Osteoblast (primary cell): ENCODE measurements around the gene DPEP3. TPM values are rescaled to one million over a fixed set of nuclear protein-coding genes. Genes with fewer than 3 reads are reported as not detected.

Experiments used
- DNase-seq: peaks from one replicate; pipeline ENCODE4 v3.0.0; 2011; ENCODE audit warnings: low spot score, mixed read lengths; ENCODE audit not compliant: insufficient read length; ENCODE audit errors: missing footprints
- H2AFZ ChIP-seq: 2 replicates; pipeline ENCODE4 v1.6.0; 2011; ENCODE audit warnings: mild to moderate bottlenecking, low read length
- H3K27ac ChIP-seq: 2 replicates; pipeline ENCODE4 v1.5.1; 2011; ENCODE audit warnings: mild to moderate bottlenecking, low read depth, low read length, moderate library complexity
- H3K27me3 ChIP-seq: 2 replicates; pipeline ENCODE4 v1.6.0; 2012; ENCODE audit warnings: mild to moderate bottlenecking, control low read depth, inconsistent platforms, low read length, moderate library complexity; ENCODE audit not compliant: insufficient read depth
- H3K36me3 ChIP-seq: 2 replicates; pipeline ENCODE4 v1.5.1; 2011; ENCODE audit warnings: mild to moderate bottlenecking, low read length, control low read depth, moderate library complexity; ENCODE audit not compliant: insufficient read depth
- H3K4me1 ChIP-seq: 2 replicates; pipeline ENCODE4 v1.5.1; 2011; ENCODE audit warnings: mild to moderate bottlenecking, low read length, control low read depth, moderate library complexity; ENCODE audit not compliant: insufficient read depth
- H3K4me2 ChIP-seq: 2 replicates; pipeline ENCODE4 v1.6.0; 2011; ENCODE audit warnings: mild to moderate bottlenecking, low read length; ENCODE audit not compliant: insufficient read depth
- H3K4me3 ChIP-seq: fragments of 200-600 bp; sonication (generic); 3 replicates; pipeline ENCODE4 v1.5.1; 2012; ENCODE audit warnings: mild to moderate bottlenecking, low read length, inconsistent platforms; ENCODE audit not compliant: insufficient read depth
- H3K79me2 ChIP-seq: 2 replicates; pipeline ENCODE4 v1.6.0; 2012; ENCODE audit warnings: mild to moderate bottlenecking, low read length, control low read depth, inconsistent platforms; ENCODE audit not compliant: insufficient read depth
- H3K9me3 ChIP-seq: 2 replicates; pipeline ENCODE4 v1.5.1; 2011; ENCODE audit warnings: low read depth, low read length, control low read depth
- H4K20me1 ChIP-seq: 2 replicates; pipeline ENCODE4 v1.6.0; 2012; ENCODE audit warnings: mild to moderate bottlenecking, low read length, control low read depth; ENCODE audit not compliant: insufficient read depth
- CTCF ChIP-seq: IDR thresholded peaks from 2 replicates; pipeline ENCODE4 v1.5.1; 2011; ENCODE audit warnings: mild to moderate bottlenecking, low read depth, low read length, moderate library complexity; ENCODE audit errors: extremely low read depth
- total RNA-seq: library from RNA; depleted of rRNA; stranded (reverse); fragments of >200 nt; gene quantifications from 2 replicates; pipeline ENCODE4 v1.2.3, GENCODE V29; 2012

The DPEP3 gene
- total RNA-seq, 1 donor = not detected

- H3K4me2 ChIP-seq = peak overlapping the region; percentile 93
- peak overlapping the region; percentile 89 for H3K27ac ChIP-seq
- H4K20me1 ChIP-seq = no peaks in the 10 kb centered on the region
- TF ChIP-seq CTCF = no peak
- H3K79me2 ChIP-seq = peaks cover 36% of the 10 kb centered on the region
- H3K27me3 ChIP-seq = no peaks in the 10 kb centered on the region
- peak; percentile 43 for DNase-seq
- peak overlapping the region; percentile 95 for H3K4me3 ChIP-seq
- no peaks in the 10 kb centered on the region for H3K9me3 ChIP-seq
- H3K36me3 ChIP-seq = peaks cover 10% of the 10 kb centered on the region
- H2AFZ ChIP-seq = peak overlapping the region; percentile 99
- H3K4me1 ChIP-seq = peaks cover 16% of the 10 kb centered on the region
These were observed 42.0 kb upstream of the DPEP3 start for GRCh38 chr16:68022278-68022727.

GRCh38 chr16:68021490-68021889 lies 41.2 kb upstream of the DPEP3 start:
- Histone ChIP-seq H2AFZ (no peak overlapping the region), H4K20me1 (no peaks in the 10 kb centered on the region), H3K27me3 (no peaks in the 10 kb centered on the region), H3K4me3 (no peak overlapping the region), H3K79me2 (peaks cover 36% of the 10 kb centered on the region), H3K4me2 (peak overlapping the region; percentile 93), H3K4me1 (peaks cover 16% of the 10 kb centered on the region), H3K27ac (no peak overlapping the region), H3K36me3 (peaks cover 9% of the 10 kb centered on the region), H3K9me3 (no peaks in the 10 kb centered on the region)
- TF ChIP-seq CTCF = no peak
- DNase-seq = no peak

- DNase-seq = no peak
- H3K27ac ChIP-seq = no peak overlapping the region
- no peak for TF ChIP-seq CTCF
- H2AFZ ChIP-seq = no peak overlapping the region
- no peaks in the 10 kb centered on the region for H3K27me3 ChIP-seq
- no peaks in the 10 kb centered on the region for H3K9me3 ChIP-seq
- H3K4me1 ChIP-seq = peaks cover 15% of the 10 kb centered on the region
- H3K36me3 ChIP-seq = peaks cover 6% of the 10 kb centered on the region
- H3K4me2 ChIP-seq = no peak overlapping the region
- H4K20me1 ChIP-seq = no peaks in the 10 kb centered on the region
- peaks cover 32% of the 10 kb centered on the region for H3K79me2 ChIP-seq
- no peak overlapping the region for H3K4me3 ChIP-seq
These were observed 38.9 kb upstream of the DPEP3 start for GRCh38 chr16:68019167-68019680.

- H3K36me3 ChIP-seq = no peaks in the 10 kb centered on the region
- no peaks in the 10 kb centered on the region for H3K79me2 ChIP-seq
- no peak for DNase-seq
- H3K4me2 ChIP-seq = no peak within 1 kb of the TSS
- peaks cover 5% of the 10 kb centered on the region for H3K27me3 ChIP-seq
- no peak for TF ChIP-seq CTCF
- no peak within 1 kb of the TSS for H2AFZ ChIP-seq
- no peaks in the 10 kb centered on the region for H4K20me1 ChIP-seq
- H3K4me1 ChIP-seq = no peaks in the 10 kb centered on the region
- H3K9me3 ChIP-seq = no peaks in the 10 kb centered on the region
- H3K4me3 ChIP-seq = no peak within 1 kb of the TSS
- H3K27ac ChIP-seq = no peak within 1 kb of the TSS
These were observed 35.4 kb upstream of the DPEP3 start, which contains the start of gene DPEP2NB for GRCh38 chr16:68015681-68016080. Gene DPEP2NB, minus strand, starts transcription at chr16:68015911. Its CDS starts 141 bp downstream, at chr16:68015770.
